CD14-positive monocyte (primary cell): ENCODE measurements around the gene PDS5B. TPM values are rescaled to one million over a fixed set of nuclear protein-coding genes. Genes with fewer than 3 reads are reported as not detected.

Experiments
- DNase-seq, 3 donors: peaks; one replicate each; pipeline ENCODE4 v3.0.0-alpha.2; 2011 to 2022
- H2AFZ ChIP-seq: 2 replicates; pipeline ENCODE4 v1.6.0; 2012; ENCODE audit warnings: mild to moderate bottlenecking, low read depth, low read length, inconsistent platforms; ENCODE audit not compliant: insufficient read depth, poor library complexity, severe bottlenecking
- H3K27ac ChIP-seq, 2 donors: 1 replicate in 1 of 2; 2 replicates in 1 of 2; pipeline ENCODE4 v1.5.1; 2012 to 2013; ENCODE audit warnings: low read length in 2 of 2, control low read depth in 1 of 2, inconsistent platforms in 1 of 2, low read depth in 1 of 2, mild to moderate bottlenecking in 1 of 2
- H3K27me3 ChIP-seq, 2 donors: one replicate each; pipeline versions ENCODE4 v1.6.0 to v1.6.1; 2011 to 2013; ENCODE audit warnings: low read length in 2 of 2; ENCODE audit not compliant: control insufficient read depth in 2 of 2, insufficient read depth in 2 of 2
- H3K36me3 ChIP-seq, 2 donors: replicated peaks in 1 of 2; 1 replicate in 1 of 2; 2 replicates in 1 of 2; pipeline versions ENCODE4 v1.5.1 to v1.6.1; 2012 to 2013; ENCODE audit warnings: low read length in 2 of 2, control low read depth in 1 of 2, inconsistent platforms in 1 of 2, mild to moderate bottlenecking in 1 of 2; ENCODE audit not compliant: insufficient read depth in 2 of 2, control insufficient read depth in 1 of 2
- H3K4me1 ChIP-seq, 2 donors: 1 replicate in 1 of 2; 2 replicates in 1 of 2; pipeline versions ENCODE4 v1.5.1 to v1.6.1; 2012 to 2013; ENCODE audit warnings: low read length in 2 of 2, control low read depth in 1 of 2, inconsistent platforms in 1 of 2, mild to moderate bottlenecking in 1 of 2, moderate library complexity in 1 of 2; ENCODE audit not compliant: insufficient read depth in 2 of 2, control insufficient read depth in 1 of 2
- H3K4me2 ChIP-seq: replicated peaks from 2 replicates; pipeline ENCODE3; 2012; ENCODE audit warnings: low read length, moderate library complexity, mild to moderate bottlenecking; ENCODE audit not compliant: poor library complexity, severe bottlenecking; ENCODE audit errors: extremely low read depth
- H3K4me3 ChIP-seq, 3 experiments: fragments of 200-600 bp in 1 of 3; sonication (generic) in 1 of 3; replicated peaks in 1 of 3; 1 replicate in 2 of 3; 2 replicates in 1 of 3; pipeline ENCODE4 v1.5.1; 2011 to 2013; ENCODE audit warnings: low read length in 3 of 3, mild to moderate bottlenecking in 3 of 3, control low read depth in 2 of 3, low read depth in 2 of 3, inconsistent platforms in 1 of 3, moderate library complexity in 1 of 3
- H3K79me2 ChIP-seq: 2 replicates; pipeline ENCODE4 v1.6.0; 2012; ENCODE audit warnings: mild to moderate bottlenecking, control low read depth, inconsistent platforms, low read length, moderate library complexity; ENCODE audit not compliant: insufficient read depth
- H3K9ac ChIP-seq: 2 replicates; pipeline ENCODE4 v1.6.0; 2017; ENCODE audit warnings: low read length, mild to moderate bottlenecking; ENCODE audit not compliant: insufficient read depth, poor library complexity, severe bottlenecking
- H3K9me3 ChIP-seq, 2 donors: replicated peaks in 1 of 2; 1 replicate in 1 of 2; 2 replicates in 1 of 2; pipeline versions ENCODE4 v1.5.1 to v1.6.1; 2012 to 2013; ENCODE audit warnings: low read length in 2 of 2, control low read depth in 1 of 2; ENCODE audit not compliant: control insufficient read depth in 1 of 2, insufficient read depth in 1 of 2
- H4K20me1 ChIP-seq: 2 replicates; pipeline ENCODE4 v1.6.0; 2012; ENCODE audit warnings: mild to moderate bottlenecking, low read length, control low read depth, moderate library complexity; ENCODE audit not compliant: insufficient read depth
- H3K27ac Mint-ChIP-seq, 7 donors: one replicate each; pipeline ENCODE4 v1.8.0; 2020; ENCODE audit warnings: mild to moderate bottlenecking in 7 of 7, mixed read lengths in 7 of 7, moderate library complexity in 6 of 7, inconsistent platforms in 2 of 7
- H3K27me3 Mint-ChIP-seq, 3 donors: one replicate each; pipeline ENCODE4 v1.8.0; 2021 to 2022; ENCODE audit warnings: low read depth in 3 of 3, mild to moderate bottlenecking in 3 of 3, mixed read lengths in 3 of 3, moderate library complexity in 3 of 3, inconsistent platforms in 1 of 3
- H3K36me3 Mint-ChIP-seq, 2 donors: one replicate each; pipeline ENCODE4 v1.8.0; 2020; ENCODE audit warnings: mixed read lengths in 2 of 2, inconsistent platforms in 1 of 2, mild to moderate bottlenecking in 1 of 2
- H3K4me1 Mint-ChIP-seq: one replicate; pipeline ENCODE4 v1.8.0; 2020; ENCODE audit warnings: mild to moderate bottlenecking, mixed read lengths
- H3K4me3 Mint-ChIP-seq, 2 donors: one replicate each; pipeline ENCODE4 v1.8.0; 2020; ENCODE audit warnings: mild to moderate bottlenecking in 2 of 2, mixed read lengths in 2 of 2, moderate library complexity in 1 of 2
- H3K9me3 Mint-ChIP-seq, 7 donors: one replicate each; pipeline ENCODE4 v1.8.0; 2020 to 2022; ENCODE audit warnings: mixed read lengths in 7 of 7, mild to moderate bottlenecking in 6 of 7, moderate library complexity in 6 of 7, inconsistent platforms in 2 of 7
- WGBS: methylation state at CpG from one replicate; pipeline ENCODE4 v1.1.5; 2013; ENCODE audit warnings: missing lambda C conversion rate; ENCODE audit not compliant: insufficient coverage; 5-methylcytosine and 5-hydroxymethylcytosine counted together
- intact Hi-C, 2 donors: fragments of 100-400 bp; cut with micrococcal nuclease; formaldehyde crosslinking; loops; one replicate each; pipeline versions ENCODE4 v1.15.0 to v1.15.1; 2023
- polyA plus RNA-seq, 3 donors: library from polyadenylated mRNA; depleted of rRNA in 1 of 3; unstranded in 2 of 3; stranded (reverse) in 1 of 3; fragments of 300-500 nt in 2 of 3; fragments of >200 nt in 1 of 3; fragmentation: Illumina TruSeq in 2 of 3; gene quantifications; 1 replicate in 2 of 3; 2 replicates in 1 of 3; pipeline ENCODE4 v1.2.3, GENCODE V29; 2012 to 2021
- TF ChIP-seq, protein P1 (sequence below): fragments of 200-600 bp; IDR thresholded peaks from one replicate; pipeline ENCODE4 v1.8.0; 2022; ENCODE audit warnings: antibody characterized with exemption, mild to moderate bottlenecking

Gene PDS5B
- polyA plus RNA-seq, 3 donors: 9.0 to 33.0 (median 21.0) TPM

DNA sequence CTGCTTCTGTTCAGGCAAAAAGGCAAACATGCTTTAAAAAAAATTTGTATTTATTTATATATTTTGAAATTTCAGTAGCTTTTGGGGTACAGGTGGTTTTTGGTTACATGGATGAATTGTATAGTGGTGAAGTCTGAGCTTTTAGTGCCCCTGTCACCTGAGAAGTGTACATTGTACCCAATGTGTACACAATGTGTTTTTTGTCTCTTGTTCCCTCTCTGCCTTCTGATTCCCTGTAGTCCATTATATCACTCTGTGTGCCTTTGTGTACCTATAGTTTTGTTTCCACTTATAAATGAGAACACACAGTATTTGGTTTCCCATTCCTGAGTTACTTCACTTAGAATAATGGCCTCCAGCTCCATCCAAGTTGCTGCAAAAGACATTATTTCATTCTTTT, 77.4 kb downstream of the PDS5B start:
- H3K4me1 ChIP-seq: no peaks in the 10 kb centered on the region
- Mint-ChIP-seq H3K36me3 (peaks cover 37 to 41% of the 10 kb centered on the region in 2 donors), H3K27ac (no peak overlapping the region), H3K4me3 (no peak overlapping the region), H3K4me1 (no peaks in the 10 kb centered on the region), H3K9me3 (no peaks in the 10 kb centered on the region), H3K27me3 (no peaks in the 10 kb centered on the region)
- peaks cover 26 to 40% of the 10 kb centered on the region in 2 donors for H3K36me3 ChIP-seq
- intact Hi-C loops: no loop called here
- no peaks in the 10 kb centered on the region for H3K9me3 ChIP-seq
- TF ChIP-seq, protein P1, sequence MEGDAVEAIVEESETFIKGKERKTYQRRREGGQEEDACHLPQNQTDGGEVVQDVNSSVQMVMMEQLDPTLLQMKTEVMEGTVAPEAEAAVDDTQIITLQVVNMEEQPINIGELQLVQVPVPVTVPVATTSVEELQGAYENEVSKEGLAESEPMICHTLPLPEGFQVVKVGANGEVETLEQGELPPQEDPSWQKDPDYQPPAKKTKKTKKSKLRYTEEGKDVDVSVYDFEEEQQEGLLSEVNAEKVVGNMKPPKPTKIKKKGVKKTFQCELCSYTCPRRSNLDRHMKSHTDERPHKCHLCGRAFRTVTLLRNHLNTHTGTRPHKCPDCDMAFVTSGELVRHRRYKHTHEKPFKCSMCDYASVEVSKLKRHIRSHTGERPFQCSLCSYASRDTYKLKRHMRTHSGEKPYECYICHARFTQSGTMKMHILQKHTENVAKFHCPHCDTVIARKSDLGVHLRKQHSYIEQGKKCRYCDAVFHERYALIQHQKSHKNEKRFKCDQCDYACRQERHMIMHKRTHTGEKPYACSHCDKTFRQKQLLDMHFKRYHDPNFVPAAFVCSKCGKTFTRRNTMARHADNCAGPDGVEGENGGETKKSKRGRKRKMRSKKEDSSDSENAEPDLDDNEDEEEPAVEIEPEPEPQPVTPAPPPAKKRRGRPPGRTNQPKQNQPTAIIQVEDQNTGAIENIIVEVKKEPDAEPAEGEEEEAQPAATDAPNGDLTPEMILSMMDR: no peak
- no peaks in the 10 kb centered on the region for H3K79me2 ChIP-seq
- no peak overlapping the region for H3K27ac ChIP-seq
- no peak for DNase-seq
- H4K20me1 ChIP-seq: no peaks in the 10 kb centered on the region
- no peak overlapping the region for H3K4me2 ChIP-seq
- H3K4me3 ChIP-seq: no peak overlapping the region
- no peak overlapping the region for H2AFZ ChIP-seq
- H3K27me3 ChIP-seq: no peaks in the 10 kb centered on the region
- no peak overlapping the region for H3K9ac ChIP-seq

DNA sequence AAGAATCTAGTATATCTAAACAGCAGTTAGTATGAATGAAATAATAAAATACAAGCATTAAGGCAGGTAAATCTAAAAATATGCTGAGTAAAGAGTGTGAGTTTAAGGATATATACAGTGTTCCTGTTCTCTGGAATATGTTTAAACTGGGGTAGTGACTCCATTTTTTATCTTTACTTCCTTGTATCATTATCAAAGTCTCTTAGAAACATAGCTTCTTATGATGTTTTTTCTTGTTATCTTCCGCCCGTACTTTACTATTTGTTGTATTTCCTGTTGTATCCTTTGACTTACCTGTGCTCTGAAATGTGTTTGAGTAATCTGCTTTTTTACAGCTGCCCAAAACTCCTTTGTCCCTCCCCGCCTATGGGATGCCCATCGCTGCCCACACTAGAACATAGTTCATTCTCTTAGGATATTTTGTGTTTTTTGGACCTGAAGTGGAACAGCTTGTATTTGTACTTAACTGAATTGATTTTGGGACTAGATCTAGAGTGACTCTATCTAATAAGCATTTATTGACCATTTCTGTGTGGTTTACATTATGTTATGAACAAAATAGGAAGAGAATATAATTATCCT, 80.8 kb downstream of the PDS5B start:
- no peak for DNase-seq
- no peak overlapping the region for H2AFZ ChIP-seq
- Mint-ChIP-seq H3K4me3 (no peak overlapping the region), H3K36me3 (peaks cover 38 to 39% of the 10 kb centered on the region in 2 donors), H3K9me3 (no peaks in the 10 kb centered on the region), H3K27ac (peak overlapping the region in 3 of 7 donors; percentile 0 to 2 (median 1)), H3K27me3 (no peaks in the 10 kb centered on the region), H3K4me1 (no peaks in the 10 kb centered on the region)
- H3K9me3 ChIP-seq: no peaks in the 10 kb centered on the region
- WGBS: no CpG with 5 or more reads among the region's 4 CpGs
- H3K4me1 ChIP-seq: no peaks in the 10 kb centered on the region
- H3K4me2 ChIP-seq: no peak overlapping the region
- no peaks in the 10 kb centered on the region for H3K79me2 ChIP-seq
- peaks cover 8 to 33% of the 10 kb centered on the region in 2 donors for H3K36me3 ChIP-seq
- H3K4me3 ChIP-seq: no peak overlapping the region
- no peak overlapping the region for H3K27ac ChIP-seq
- no peaks in the 10 kb centered on the region for H4K20me1 ChIP-seq
- intact Hi-C loops: no loop called here
- H3K27me3 ChIP-seq: no peaks in the 10 kb centered on the region
- TF ChIP-seq, protein P1: no peak
- no peak overlapping the region for H3K9ac ChIP-seq
